HG02623 (cell line): ENCODE results near the gene TULP4.
"Not testable (repeated sequence)": the region's sequence is repeated elsewhere in the genome, so short reads cannot be mapped to it uniquely, and the experiment has no call there.

Experiments
- ATAC-seq: cut with Tn5 transposase; IDR thresholded peaks from one replicate; pipeline ENCODE4 v1.9.1; 2021; ENCODE audit warnings: moderate library complexity; ENCODE audit not compliant: unreplicated experiment

TULP4 gene

GRCh38 chr6:158324136-158324535 is 11.9 kb downstream of the TULP4 start:
- no peak for ATAC-seq

GRCh38 chr6:158327211-158327610 is 14.9 kb downstream of the TULP4 start:
- no peak for ATAC-seq

- ATAC-seq, result no peak
These were observed 16.7 kb downstream of the TULP4 start for GRCh38 chr6:158328952-158329351.

GRCh38 chr6:158329531-158329930 is 17.3 kb downstream of the TULP4 start:
- no peak for ATAC-seq

- ATAC-seq, result no peak
These were observed 17.8 kb downstream of the TULP4 start for GRCh38 chr6:158330016-158330415.

GRCh38 chr6:158332237-158332636 is 20.0 kb downstream of the TULP4 start:
- no peak for ATAC-seq

GRCh38 chr6:158333094-158333493 is 20.8 kb downstream of the TULP4 start:
- ATAC-seq, result no peak

GRCh38 chr6:158334534-158334933 is 22.3 kb downstream of the TULP4 start:
- ATAC-seq, result no peak

GRCh38 chr6:158337332-158337731 is 25.1 kb downstream of the TULP4 start:
- no peak for ATAC-seq

GRCh38 chr6:158338311-158339112 is 26.2 kb downstream of the TULP4 start:
- ATAC-seq, result no peak

GRCh38 chr6:158339197-158339596 is 26.9 kb downstream of the TULP4 start:
- ATAC-seq, result not testable (repeated sequence)

- ATAC-seq, result no peak
These were observed 28.0 kb downstream of the TULP4 start for GRCh38 chr6:158340252-158340651.

GRCh38 chr6:158344534-158344933 is 32.3 kb downstream of the TULP4 start:
- ATAC-seq, result no peak

GRCh38 chr6:158345444-158345843 is 33.2 kb downstream of the TULP4 start:
- ATAC-seq, result not testable (repeated sequence)

- ATAC-seq, result no peak
These were observed 35.1 kb downstream of the TULP4 start for GRCh38 chr6:158347335-158347734.

- ATAC-seq, result not testable (repeated sequence)
These were observed 36.7 kb downstream of the TULP4 start for GRCh38 chr6:158348737-158349504.

GRCh38 chr6:158349505-158350275 is 37.4 kb downstream of the TULP4 start:
- not testable (repeated sequence) for ATAC-seq

GRCh38 chr6:158350731-158351130 is 38.5 kb downstream of the TULP4 start:
- not testable (repeated sequence) for ATAC-seq

- no peak for ATAC-seq
These were observed 41.9 kb downstream of the TULP4 start for GRCh38 chr6:158353883-158354877.
